IMR-90 (cell line): Measurements from ENCODE around the gene PARD3. TPM values are rescaled to one million over a fixed set of nuclear protein-coding genes. Genes with fewer than 3 reads are reported as not detected.

Source experiments
- ATAC-seq: fragments of 200-7000 bp; cut with Tn5 transposase; 2 replicates; pipeline ENCODE4 v1.9.1; 2020; ENCODE audit warnings: low read depth, mild to moderate bottlenecking, moderate library complexity
- BruUV-seq: library from RNA; stranded (reverse); fragments of 400-500 nt; replicated peaks from 2 replicates; lab custom pipeline; 2021; lab: Mats Ljungman, UMichigan
- CTCF ChIA-PET: fragments of 300-600 bp; formaldehyde crosslinking; extraction: SDS; loops from one replicate; lab custom pipeline; 2021; ENCODE audit warnings: antibody characterized with exemption; lab: Yijun Ruan, JAX
- POLR2A ChIA-PET: fragments of 300-600 bp; sonication (Branson Sonifier 250); formaldehyde crosslinking; loops from one replicate; lab custom pipeline; 2022; ENCODE audit warnings: antibody characterized with exemption; ENCODE audit not compliant: unreplicated experiment; lab: Charles Lee
- DNase-seq: peaks from one replicate; pipeline ENCODE4 v3.0.0; 2013
- H2AFZ ChIP-seq: replicated peaks from 2 replicates; pipeline ENCODE3; 2013; ENCODE audit warnings: low read length, mild to moderate bottlenecking; ENCODE audit not compliant: poor library complexity
- H2AK5ac ChIP-seq: 2 replicates; pipeline ENCODE4 v1.6.1; 2013; ENCODE audit warnings: low read depth, low read length, inconsistent platforms
- H2AK9ac ChIP-seq: replicated peaks from 2 replicates; pipeline ENCODE3; 2013; ENCODE audit warnings: mild to moderate bottlenecking, low read depth, low read length, moderate library complexity; ENCODE audit not compliant: poor library complexity
- H2BK120ac ChIP-seq: 2 replicates; pipeline ENCODE4 v1.6.1; 2013; ENCODE audit warnings: low read depth, low read length, inconsistent platforms
- H2BK15ac ChIP-seq: 3 replicates; pipeline ENCODE4 v1.6.1; 2013; ENCODE audit warnings: low read depth, low read length, inconsistent platforms
- H2BK20ac ChIP-seq: 2 replicates; pipeline ENCODE4 v1.6.1; 2013; ENCODE audit warnings: low read depth, mild to moderate bottlenecking, inconsistent platforms, low read length, moderate library complexity
- H2BK5ac ChIP-seq: 2 replicates; pipeline ENCODE4 v1.6.1; 2013; ENCODE audit warnings: mild to moderate bottlenecking, low read depth, low read length, inconsistent platforms; ENCODE audit not compliant: poor library complexity, severe bottlenecking
- H3K14ac ChIP-seq: replicated peaks from 2 replicates; pipeline ENCODE4 v1.6.1; 2013; ENCODE audit warnings: low read depth, low read length, inconsistent platforms
- H3K18ac ChIP-seq: 2 replicates; pipeline ENCODE4 v1.6.1; 2013; ENCODE audit warnings: low read depth, low read length, control low read depth
- H3K23ac ChIP-seq: 2 replicates; pipeline ENCODE4 v1.6.1; 2013; ENCODE audit warnings: low read depth, low read length, inconsistent platforms
- H3K27ac ChIP-seq: 2 replicates; pipeline ENCODE4 v1.5.1; 2013; ENCODE audit warnings: mild to moderate bottlenecking, control low read depth, low read length; ENCODE audit not compliant: insufficient read depth
- H3K27me3 ChIP-seq: 2 replicates; pipeline ENCODE4 v1.6.1; 2013; ENCODE audit warnings: low read length; ENCODE audit not compliant: control insufficient read depth, insufficient read depth
- H3K36me3 ChIP-seq: 2 replicates; pipeline ENCODE4 v1.6.1; 2013; ENCODE audit warnings: low read length, mixed read lengths; ENCODE audit not compliant: control insufficient read depth, insufficient read depth
- H3K4ac ChIP-seq: 2 replicates; pipeline ENCODE4 v1.6.1; 2013; ENCODE audit warnings: low read depth, low read length, inconsistent platforms
- H3K4me1 ChIP-seq: 2 replicates; pipeline ENCODE4 v1.6.1; 2013; ENCODE audit warnings: low read length, mixed read lengths; ENCODE audit not compliant: control insufficient read depth, insufficient read depth
- H3K4me2 ChIP-seq: 2 replicates; pipeline ENCODE4 v1.6.1; 2013; ENCODE audit warnings: low read depth, mild to moderate bottlenecking, control low read depth, low read length, moderate library complexity
- H3K4me3 ChIP-seq: 2 replicates; pipeline ENCODE4 v1.5.1; 2013; ENCODE audit warnings: low read depth, mild to moderate bottlenecking, control low read depth, low read length, moderate library complexity; ENCODE audit not compliant: insufficient read depth
- H3K56ac ChIP-seq: 2 replicates; pipeline ENCODE4 v1.6.1; 2013; ENCODE audit warnings: low read length, inconsistent platforms; ENCODE audit not compliant: insufficient read depth; ENCODE audit errors: extremely low read depth
- H3K79me1 ChIP-seq, 2 experiments: 2 replicates each; pipeline ENCODE4 v1.6.1; 2013; ENCODE audit warnings: low read length in 2 of 2, inconsistent platforms in 1 of 2, low read depth in 1 of 2
- H3K9ac ChIP-seq: 2 replicates; pipeline ENCODE4 v1.6.1; 2013; ENCODE audit warnings: low read depth, low read length, control low read depth
- H3K9me1 ChIP-seq: 2 replicates; pipeline ENCODE4 v1.6.1; 2013; ENCODE audit warnings: low read length, inconsistent platforms; ENCODE audit not compliant: insufficient read depth
- H3K9me3 ChIP-seq: 2 replicates; pipeline ENCODE4 v1.6.1; 2013; ENCODE audit warnings: low read length; ENCODE audit not compliant: control insufficient read depth, insufficient read depth
- H4K20me1 ChIP-seq: 2 replicates; pipeline ENCODE4 v1.6.1; 2013; ENCODE audit warnings: low read length, inconsistent platforms; ENCODE audit not compliant: insufficient read depth
- H4K5ac ChIP-seq: 2 replicates; pipeline ENCODE4 v1.6.1; 2013; ENCODE audit warnings: mild to moderate bottlenecking, low read depth, low read length, control low read depth
- H4K8ac ChIP-seq, 2 experiments: 2 replicates each; pipeline ENCODE4 v1.6.1; 2013; ENCODE audit warnings: low read depth in 2 of 2, low read length in 2 of 2, control low read depth in 1 of 2, inconsistent platforms in 1 of 2
- H4K91ac ChIP-seq: 2 replicates; pipeline ENCODE4 v1.6.1; 2013; ENCODE audit warnings: low read depth, low read length, inconsistent platforms; ENCODE audit not compliant: insufficient read depth
- CEBPB ChIP-seq: IDR thresholded peaks from 2 replicates; pipeline ENCODE4 v1.6.1; 2012; ENCODE audit warnings: low read depth, low read length, improper control_type of control experiment
- WGBS, 2 experiments: methylation state at CpG; one replicate each; pipeline versions ENCODE4 v1.1.5 to v1.1.7; 2013; ENCODE audit warnings: missing lambda C conversion rate in 2 of 2; ENCODE audit not compliant: insufficient read length in 1 of 2; ENCODE audit errors: extremely low coverage in 2 of 2; 5-methylcytosine and 5-hydroxymethylcytosine counted together
- dilution Hi-C: fragments of 300-500 bp; cut with HindIII; formaldehyde crosslinking; loops from one replicate; pipeline ENCODE4 v1.14.3; 2018; ENCODE audit warnings: low sequenced_read_pairs; ENCODE audit not compliant: unreplicated experiment
- in situ Hi-C: fragments of 300-500 bp; cut with MboI; formaldehyde crosslinking; loops from 3 replicates; pipeline ENCODE4 v1.14.3; 2019; ENCODE audit warnings: low sequenced_read_pairs, inconsistent platforms, mixed read lengths
- intact Hi-C: fragments of 100-400 bp; cut with micrococcal nuclease; formaldehyde crosslinking; loops from 2 replicates; pipeline ENCODE4 v1.10.0; 2022
- polyA plus RNA-seq, 3 experiments: library from polyadenylated mRNA; depleted of rRNA; stranded (reverse); fragments of >200 nt; gene quantifications; 2 replicates each; pipeline ENCODE4 v1.2.3, GENCODE V29; 2012; ENCODE audit warnings: low replicate concordance in 1 of 3
- total RNA-seq: library from RNA; depleted of rRNA; stranded (reverse); fragments of >200 nt; gene quantifications from 2 replicates; pipeline ENCODE4 v1.2.3, GENCODE V29; 2012
- TF ChIP-seq, protein P1 (sequence below): conservative IDR thresholded peaks from 2 replicates; pipeline ENCODE4 v1.5.1; 2012; ENCODE audit warnings: mild to moderate bottlenecking, low read depth, low read length, improper control_type of control experiment

Gene PARD3
- total and polyA plus RNA-seq, 2 of the 4 experiments (the other 2 are of a cell fraction): 14.6 to 37.5 TPM

- Histone ChIP-seq H3K27me3 (no peaks in the 10 kb centered on the region), H3K56ac (no peak overlapping the region), H4K8ac (no peak overlapping the region), H3K4me2 (no peak overlapping the region), H2AK5ac (no peak overlapping the region), H2BK20ac (no peak overlapping the region), H3K9ac (no peak overlapping the region), H3K79me1 (no peaks in the 10 kb centered on the region), H3K27ac (no peak overlapping the region), H2BK5ac (no peak overlapping the region), H4K5ac (no peak overlapping the region), H3K14ac (no peak overlapping the region), H4K20me1 (no peaks in the 10 kb centered on the region), H3K23ac (no peak overlapping the region), H3K4ac (no peak overlapping the region), H2BK120ac (no peak overlapping the region), H2BK15ac (no peak overlapping the region), H3K4me1 (no peaks in the 10 kb centered on the region), H4K91ac (no peak overlapping the region), H3K9me1 (peaks cover 3% of the 10 kb centered on the region; the same call in 1 of the 2 replicates), H3K18ac (no peak overlapping the region), H2AK9ac (no peak overlapping the region), H2AFZ (no peak overlapping the region), H3K36me3 (no peaks in the 10 kb centered on the region), H3K4me3 (no peak overlapping the region), H3K9me3 (no peaks in the 10 kb centered on the region)
- peak; percentile 82 for TF ChIP-seq CEBPB
- TF ChIP-seq, protein P1, sequence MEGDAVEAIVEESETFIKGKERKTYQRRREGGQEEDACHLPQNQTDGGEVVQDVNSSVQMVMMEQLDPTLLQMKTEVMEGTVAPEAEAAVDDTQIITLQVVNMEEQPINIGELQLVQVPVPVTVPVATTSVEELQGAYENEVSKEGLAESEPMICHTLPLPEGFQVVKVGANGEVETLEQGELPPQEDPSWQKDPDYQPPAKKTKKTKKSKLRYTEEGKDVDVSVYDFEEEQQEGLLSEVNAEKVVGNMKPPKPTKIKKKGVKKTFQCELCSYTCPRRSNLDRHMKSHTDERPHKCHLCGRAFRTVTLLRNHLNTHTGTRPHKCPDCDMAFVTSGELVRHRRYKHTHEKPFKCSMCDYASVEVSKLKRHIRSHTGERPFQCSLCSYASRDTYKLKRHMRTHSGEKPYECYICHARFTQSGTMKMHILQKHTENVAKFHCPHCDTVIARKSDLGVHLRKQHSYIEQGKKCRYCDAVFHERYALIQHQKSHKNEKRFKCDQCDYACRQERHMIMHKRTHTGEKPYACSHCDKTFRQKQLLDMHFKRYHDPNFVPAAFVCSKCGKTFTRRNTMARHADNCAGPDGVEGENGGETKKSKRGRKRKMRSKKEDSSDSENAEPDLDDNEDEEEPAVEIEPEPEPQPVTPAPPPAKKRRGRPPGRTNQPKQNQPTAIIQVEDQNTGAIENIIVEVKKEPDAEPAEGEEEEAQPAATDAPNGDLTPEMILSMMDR: no peak
- ChIA-PET POLR2A (no interaction called here), CTCF (interaction anchor here (0.6 kb wide), 1 partner anchor 445 kb away, joined by 3 read pairs; no protein-coding TSS in a partner anchor)
- dilution Hi-C loops: no loop called here
- ATAC-seq: peak; percentile 24; the same call in 1 of the 2 replicates
- WGBS, 2 experiments: 40% methylated on average over 2 of the region's 3 CpGs; no CpG with 5 or more reads in 1 of the 2 experiments
- peak; percentile 58 for DNase-seq
- in situ Hi-C loops: no loop called here
- intact Hi-C loops: no loop called here
- BruUV-seq: no TSS peak
Observed at GRCh38 chr10:34139559-34139958, 675.5 kb downstream of the PARD3 start.
